Measurements from ENCODE around the gene HTR4. TPM values are rescaled to one million over a fixed set of nuclear protein-coding genes. Genes with fewer than 3 reads are reported as not detected.

HTR4 gene
- total RNA-seq, 2 donors from 2014 or later, result not detected

GRCh38 chr5:148645527-148645926 is 8.8 kb downstream of the HTR4 start:
- H3K4me3 Mint-ChIP-seq, result no peak overlapping the region
- no peak for DNase-seq

GRCh38 chr5:148641735-148642134 is 12.6 kb downstream of the HTR4 start:
- no peak for DNase-seq
- Mint-ChIP-seq H3K4me3 (no peak overlapping the region), H3K36me3 (ENCODE audit: low read depth) (no peaks in the 10 kb centered on the region), H3K27me3 (ENCODE audit: insufficient read depth) (peaks cover 10% of the 10 kb centered on the region), H3K27ac (no peak overlapping the region), H3K4me1 (peaks cover 7% of the 10 kb centered on the region), H3K9me3 (no peaks in the 10 kb centered on the region)
- Histone ChIP-seq H3K4me3 (ENCODE audit: low read length) (no peak overlapping the region), H3K9ac (ENCODE audit: extremely low read depth, low read length, poor library complexity, severe bottlenecking) (no peak overlapping the region), H3K27ac (ENCODE audit: low read depth, low read length) (no peak overlapping the region), H3K36me3 (ENCODE audit: control insufficient read depth, insufficient read depth, low read length) (no peaks in the 10 kb centered on the region), H3K4me1 (ENCODE audit: control insufficient read depth, insufficient read depth, low read length) (peaks cover 10% of the 10 kb centered on the region), H3K9me3 (ENCODE audit: control insufficient read depth, low read length) (no peaks in the 10 kb centered on the region), H3K27me3 (ENCODE audit: control insufficient read depth, insufficient read depth, low read length, poor library complexity, severe bottlenecking) (no peaks in the 10 kb centered on the region)
- TF ChIP-seq CTCF (conservative IDR thresholded peaks at IDR 0.05), result no peak
- WGBS, 2 experiments (ENCODE audit: insufficient coverage in 1 of 2, insufficient read length in 1 of 2), result 81 to 97% methylated on average over 3 to 4 of the region's 4 CpGs

More at GRCh38 chr5:148645527-148645926, 8.8 kb downstream of the HTR4 start:
- peaks cover 3% of the 10 kb centered on the region for H3K4me1 Mint-ChIP-seq
- no peaks in the 10 kb centered on the region for H3K9me3 ChIP-seq (ENCODE audit: control insufficient read depth, low read length)
- no peak for TF ChIP-seq CTCF (conservative IDR thresholded peaks at IDR 0.05)
- H3K27me3 ChIP-seq (ENCODE audit: control insufficient read depth, insufficient read depth, low read length, poor library complexity, severe bottlenecking), result peaks cover 5% of the 10 kb centered on the region
- H3K36me3 Mint-ChIP-seq (ENCODE audit: low read depth), result no peaks in the 10 kb centered on the region
- no peak overlapping the region for H3K27ac ChIP-seq (ENCODE audit: low read depth, low read length)
- peaks cover 21% of the 10 kb centered on the region for H3K27me3 Mint-ChIP-seq (ENCODE audit: insufficient read depth)
- H3K4me1 ChIP-seq (ENCODE audit: control insufficient read depth, insufficient read depth, low read length), result peaks cover 3% of the 10 kb centered on the region
- H3K27ac Mint-ChIP-seq, result no peak overlapping the region
- no peaks in the 10 kb centered on the region for H3K36me3 ChIP-seq (ENCODE audit: control insufficient read depth, insufficient read depth, low read length)
- H3K9ac ChIP-seq (ENCODE audit: extremely low read depth, low read length, poor library complexity, severe bottlenecking), result no peak overlapping the region
- no peaks in the 10 kb centered on the region for H3K9me3 Mint-ChIP-seq
- H3K4me3 ChIP-seq (ENCODE audit: low read length), result no peak overlapping the region

GRCh38 chr5:148640471-148640870 is 13.9 kb downstream of the HTR4 start:
- Mint-ChIP-seq H3K4me1 (peaks cover 7% of the 10 kb centered on the region), H3K27me3 (ENCODE audit: insufficient read depth) (peaks cover 3% of the 10 kb centered on the region)

More at GRCh38 chr5:148640471-148640870, 13.9 kb downstream of the HTR4 start:
- no peak overlapping the region for H3K27ac ChIP-seq (ENCODE audit: low read depth, low read length)
- Mint-ChIP-seq H3K27ac (no peak overlapping the region), H3K36me3 (ENCODE audit: low read depth) (no peaks in the 10 kb centered on the region), H3K4me3 (no peak overlapping the region), H3K9me3 (no peaks in the 10 kb centered on the region)
- no peak overlapping the region for H3K9ac ChIP-seq (ENCODE audit: extremely low read depth, low read length, poor library complexity, severe bottlenecking)
- DNase-seq, result no peak
- no peaks in the 10 kb centered on the region for H3K9me3 ChIP-seq (ENCODE audit: control insufficient read depth, low read length)
- H3K36me3 ChIP-seq (ENCODE audit: control insufficient read depth, insufficient read depth, low read length), result no peaks in the 10 kb centered on the region
- H3K4me1 ChIP-seq (ENCODE audit: control insufficient read depth, insufficient read depth, low read length), result peaks cover 10% of the 10 kb centered on the region
- TF ChIP-seq CTCF (conservative IDR thresholded peaks at IDR 0.05), result no peak
- H3K27me3 ChIP-seq (ENCODE audit: control insufficient read depth, insufficient read depth, low read length, poor library complexity, severe bottlenecking), result no peaks in the 10 kb centered on the region
- peak overlapping the region; percentile 13 for H3K4me3 ChIP-seq (ENCODE audit: low read length)

Measured in endodermal cell (in vitro differentiated cells).